ENCODE results near the gene MAML3.

MAML3 gene

GRCh38 chr4:139942241-139942640, 211.7 kb downstream of the MAML3 start:
- no peak overlapping the region for H3K4me3 ChIP-seq (ENCODE audit: control insufficient read depth, low read depth, low read length)

GRCh38 chr4:139940600-139940999, 213.4 kb downstream of the MAML3 start:
- DNase-seq (ENCODE audit: low read depth), result no peak
- no peak overlapping the region for H3K4me3 ChIP-seq (ENCODE audit: control insufficient read depth, low read depth, low read length)
- no peak for TF ChIP-seq CTCF (IDR thresholded peaks at IDR 0.05; ENCODE audit: control insufficient read depth, insufficient read depth, low read depth, low read length, missing control alignments)

More at GRCh38 chr4:139942241-139942640, 211.7 kb downstream of the MAML3 start:
- no peak for DNase-seq (ENCODE audit: low read depth)
- TF ChIP-seq CTCF (IDR thresholded peaks at IDR 0.05; ENCODE audit: control insufficient read depth, insufficient read depth, low read depth, low read length, missing control alignments), result no peak

GRCh38 chr4:139938414-139938813, 215.6 kb downstream of the MAML3 start:
- DNase-seq (ENCODE audit: low read depth), result no peak
- H3K4me3 ChIP-seq (ENCODE audit: control insufficient read depth, low read depth, low read length), result no peak overlapping the region
- TF ChIP-seq CTCF (IDR thresholded peaks at IDR 0.05; ENCODE audit: control insufficient read depth, insufficient read depth, low read depth, low read length, missing control alignments), result no peak

GRCh38 chr4:139935911-139936310, 218.1 kb downstream of the MAML3 start:
- no peak for TF ChIP-seq CTCF (IDR thresholded peaks at IDR 0.05; ENCODE audit: control insufficient read depth, insufficient read depth, low read depth, low read length, missing control alignments)
- H3K4me3 ChIP-seq (ENCODE audit: control insufficient read depth, low read depth, low read length), result no peak overlapping the region
- no peak for DNase-seq (ENCODE audit: low read depth)

GRCh38 chr4:139934708-139935195, 219.2 kb downstream of the MAML3 start:
- DNase-seq (ENCODE audit: low read depth), result no peak
- H3K4me3 ChIP-seq (ENCODE audit: control insufficient read depth, low read depth, low read length), result no peak overlapping the region
- TF ChIP-seq CTCF (IDR thresholded peaks at IDR 0.05; ENCODE audit: control insufficient read depth, insufficient read depth, low read depth, low read length, missing control alignments), result no peak

GRCh38 chr4:139934057-139934707, 219.8 kb downstream of the MAML3 start:
- H3K4me3 ChIP-seq (ENCODE audit: control insufficient read depth, low read depth, low read length), result no peak overlapping the region
- TF ChIP-seq CTCF (IDR thresholded peaks at IDR 0.05; ENCODE audit: control insufficient read depth, insufficient read depth, low read depth, low read length, missing control alignments), result no peak
- DNase-seq (ENCODE audit: low read depth), result no peak

Data from AG09309 (cell line).